ENCODE measurements around the gene MTFMT. TPM values are rescaled to one million over a fixed set of nuclear protein-coding genes. Genes with fewer than 3 reads are reported as not detected.

Gene MTFMT
- total and polyA plus RNA-seq, 2 experiments from 2014 or later = 16.8 to 18.2 TPM

- no peaks in the 10 kb centered on the region for H3K36me3 ChIP-seq (replicated peaks; ENCODE audit: insufficient read depth, low read depth)
- H4K20me1 ChIP-seq (ENCODE audit: insufficient read depth, poor library complexity, severe bottlenecking) = no peaks in the 10 kb centered on the region
- no peak for DNase-seq (ENCODE audit: low spot score)
- H3K4me2 ChIP-seq = no peak overlapping the region
- TF ChIP-seq EZH2 (IDR thresholded peaks at IDR 0.05; ENCODE audit: borderline replicate concordance) = no peak
- no peak for TF ChIP-seq CTCF (IDR thresholded peaks at IDR 0.05; ENCODE audit: poor library complexity)
- TF ChIP-seq EZH2phosphoT487 (IDR thresholded peaks at IDR 0.05; ENCODE audit: low read depth, severe bottlenecking, unreplicated experiment) = no peak
- H3K79me2 ChIP-seq = no peaks in the 10 kb centered on the region
- H3K9me3 ChIP-seq (ENCODE audit: low read depth) = no peaks in the 10 kb centered on the region
- 73% methylated on average over 3 of the region's 3 CpGs for WGBS (ENCODE audit: low lambda C conversion rate, missing lambda C conversion rate)
- H3K27me3 ChIP-seq = no peaks in the 10 kb centered on the region
- no peaks in the 10 kb centered on the region for H3K9me2 ChIP-seq (replicated peaks; ENCODE audit: insufficient read depth)
- no peaks in the 10 kb centered on the region for H3K4me1 ChIP-seq (ENCODE audit: insufficient read depth)
- H3K4me3 ChIP-seq = no peak overlapping the region
- H2AFZ ChIP-seq = no peak overlapping the region
- no peak overlapping the region for H3K27ac ChIP-seq
These were observed 22.6 kb downstream of the MTFMT start for GRCh38 chr15:65006876-65007275.

GRCh38 chr15:65004993-65005392, 24.4 kb downstream of the MTFMT start:
- H3K27me3 ChIP-seq = no peaks in the 10 kb centered on the region
- H3K27ac ChIP-seq = no peak overlapping the region
- H2AFZ ChIP-seq = no peak overlapping the region
- H3K4me2 ChIP-seq = no peak overlapping the region
- DNase-seq (ENCODE audit: low spot score) = no peak
- no peak overlapping the region for H3K4me3 ChIP-seq
- WGBS (ENCODE audit: low lambda C conversion rate, missing lambda C conversion rate) = 87% methylated on average over 3 of the region's 3 CpGs
- no peaks in the 10 kb centered on the region for H4K20me1 ChIP-seq (ENCODE audit: insufficient read depth, poor library complexity, severe bottlenecking)
- no peaks in the 10 kb centered on the region for H3K4me1 ChIP-seq (ENCODE audit: insufficient read depth)
- no peaks in the 10 kb centered on the region for H3K79me2 ChIP-seq
- H3K9me3 ChIP-seq (ENCODE audit: low read depth) = no peaks in the 10 kb centered on the region
- no peaks in the 10 kb centered on the region for H3K36me3 ChIP-seq (replicated peaks; ENCODE audit: insufficient read depth, low read depth)
- H3K9me2 ChIP-seq (replicated peaks; ENCODE audit: insufficient read depth) = no peaks in the 10 kb centered on the region
- no peak for TF ChIP-seq CTCF (IDR thresholded peaks at IDR 0.05; ENCODE audit: poor library complexity)
- TF ChIP-seq EZH2phosphoT487 (IDR thresholded peaks at IDR 0.05; ENCODE audit: low read depth, severe bottlenecking, unreplicated experiment) = no peak
- no peak for TF ChIP-seq EZH2 (IDR thresholded peaks at IDR 0.05; ENCODE audit: borderline replicate concordance)

GRCh38 chr15:64997745-64998375, 31.6 kb downstream of the MTFMT start:
- Histone ChIP-seq H3K36me3 (replicated peaks; ENCODE audit: insufficient read depth, low read depth) (no peaks in the 10 kb centered on the region), H3K4me2 (no peak overlapping the region), H3K4me1 (ENCODE audit: insufficient read depth) (no peaks in the 10 kb centered on the region), H3K79me2 (no peaks in the 10 kb centered on the region), H3K27ac (no peak overlapping the region), H4K20me1 (ENCODE audit: insufficient read depth, poor library complexity, severe bottlenecking) (no peaks in the 10 kb centered on the region), H3K4me3 (no peak overlapping the region), H2AFZ (no peak overlapping the region), H3K27me3 (no peaks in the 10 kb centered on the region), H3K9me2 (replicated peaks; ENCODE audit: insufficient read depth) (no peaks in the 10 kb centered on the region), H3K9me3 (ENCODE audit: low read depth) (no peaks in the 10 kb centered on the region)
- WGBS (ENCODE audit: low lambda C conversion rate, missing lambda C conversion rate) = 88% methylated on average over 4 of the region's 4 CpGs
- TF ChIP-seq EZH2phosphoT487 (IDR thresholded peaks at IDR 0.05; ENCODE audit: low read depth, severe bottlenecking, unreplicated experiment) (no peak), EZH2 (IDR thresholded peaks at IDR 0.05; ENCODE audit: borderline replicate concordance) (no peak), CTCF (IDR thresholded peaks at IDR 0.05; ENCODE audit: poor library complexity) (no peak)
- no peak for DNase-seq (ENCODE audit: low spot score)

All from hepatocyte (in vitro differentiated cells).